Measurements from ENCODE around the gene PPP4R3B. TPM values are rescaled to one million over a fixed set of nuclear protein-coding genes. Genes with fewer than 3 reads are reported as not detected.

PPP4R3B gene
- 48.4 and 52.6 TPM in 2 replicates for total RNA-seq

DNA sequence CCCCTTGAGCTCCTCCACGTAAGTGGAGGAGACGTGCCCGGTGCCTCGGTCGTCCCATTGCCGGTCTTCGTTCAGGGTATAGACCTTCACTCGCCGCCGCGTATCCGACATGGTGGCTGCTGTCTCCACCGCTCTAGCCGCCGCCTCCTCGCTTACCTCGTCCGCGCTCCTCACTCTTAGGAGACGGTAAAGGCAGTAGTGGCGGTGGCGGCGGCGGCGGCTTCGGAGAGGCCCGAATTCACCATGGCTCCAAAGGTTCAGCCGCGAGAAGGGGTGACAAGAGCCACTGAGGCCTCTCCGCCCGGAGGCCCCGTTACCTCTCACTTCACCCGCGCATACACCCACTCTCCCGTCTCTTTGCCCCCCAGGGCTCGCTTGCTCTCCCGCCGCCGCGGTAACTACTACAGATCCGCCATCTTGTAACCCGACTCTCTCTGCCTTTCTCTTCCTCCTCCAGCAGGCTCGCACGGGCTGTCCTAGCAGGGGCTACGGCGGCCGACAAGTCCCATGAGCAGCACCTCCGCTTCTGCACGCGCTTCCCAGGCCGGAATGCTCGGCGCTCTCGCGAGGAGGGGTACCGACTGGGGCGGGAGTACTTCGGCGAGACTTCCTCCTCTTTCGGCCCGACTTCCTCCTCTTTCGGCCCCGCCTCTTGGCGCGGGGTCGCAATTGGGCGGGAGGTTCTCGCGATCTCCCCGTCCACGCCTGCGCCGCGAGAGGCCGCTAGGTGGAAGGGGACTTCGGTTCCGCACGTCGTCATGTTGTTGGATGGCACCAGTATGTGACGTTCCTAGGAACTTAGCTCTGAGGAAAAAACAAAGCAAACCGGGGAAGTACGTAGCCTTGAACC lies at the start of gene PPP4R3B:
Gene PPP4R3B, minus strand, starts transcription at position 448 of the 850 bp plus-strand sequence. Its CDS starts 337 bp downstream, at position 111.

Other genes with a start within 250 kb of the PPP4R3B start
- 51.7 and 65.6 TPM in 2 replicates for gene CCDC88A, start 197.8 kb downstream of the PPP4R3B start, total RNA-seq
- gene CFAP36, start 97.9 kb downstream of the PPP4R3B start, total RNA-seq: 25.2 and 29.6 TPM in 2 replicates
- gene PNPT1, start 76.2 kb upstream of the PPP4R3B start, total RNA-seq: 20.1 and 24.2 TPM in 2 replicates